Activated CD4-positive, alpha-beta T cell treated with anti-CD3 and anti-CD28 coated beads, Interleukin-2, amount 10 ng/mL, durations not matched to agents 24 days and 14 days (primary cell): Measurements from ENCODE around the gene PRKCB. TPM values are rescaled to one million over a fixed set of nuclear protein-coding genes. Genes with fewer than 3 reads are reported as not detected.
A peak's percentile ranks its signal among the peaks of the same experiment; 100 is the strongest.

ENCODE experiments used
- DNase-seq: peaks from one replicate; pipeline ENCODE4 v3.0.0; 2022
- H3K27ac Mint-ChIP-seq: one replicate; pipeline ENCODE4 v1.8.0; 2022; ENCODE audit warnings: mild to moderate bottlenecking, mixed read lengths
- H3K27me3 Mint-ChIP-seq: one replicate; pipeline ENCODE4 v1.8.0; 2022; ENCODE audit warnings: mixed read lengths
- H3K36me3 Mint-ChIP-seq: one replicate; pipeline ENCODE4 v1.8.0; 2022; ENCODE audit warnings: low read depth, mild to moderate bottlenecking, mixed read lengths
- H3K4me1 Mint-ChIP-seq: one replicate; pipeline ENCODE4 v1.8.0; 2021; ENCODE audit warnings: mixed read lengths
- H3K4me3 Mint-ChIP-seq: one replicate; pipeline ENCODE4 v1.8.0; 2022; ENCODE audit warnings: mild to moderate bottlenecking, moderate library complexity, mixed read lengths
- H3K9me3 Mint-ChIP-seq: one replicate; pipeline ENCODE4 v1.8.0; 2021; ENCODE audit warnings: mixed read lengths
- intact Hi-C: fragments of 100-400 bp; cut with micrococcal nuclease; formaldehyde crosslinking; loops from one replicate; pipeline ENCODE4 v1.15.1; 2023
- total RNA-seq: library from RNA; stranded (reverse); gene quantifications from 2 replicates; pipeline ENCODE4 v1.2.3, GENCODE V29; 2022

Gene PRKCB
- total RNA-seq, 1 donor from 2014 or later = 84.2 TPM

GRCh38 chr16:23967775-23968174 lies 132.0 kb downstream of the PRKCB start:
- Mint-ChIP-seq H3K9me3 (no peaks in the 10 kb centered on the region), H3K4me3 (no peak overlapping the region), H3K4me1 (peaks cover 29% of the 10 kb centered on the region), H3K27ac (no peak overlapping the region), H3K36me3 (peaks cover 32% of the 10 kb centered on the region), H3K27me3 (no peaks in the 10 kb centered on the region)
- no peak for DNase-seq
- intact Hi-C loops = no loop called here

- peaks cover 26% of the 10 kb centered on the region for H3K4me1 Mint-ChIP-seq
- no peak overlapping the region for H3K27ac Mint-ChIP-seq
- H3K36me3 Mint-ChIP-seq = peaks cover 30% of the 10 kb centered on the region
- no peak overlapping the region for H3K4me3 Mint-ChIP-seq
- no peaks in the 10 kb centered on the region for H3K9me3 Mint-ChIP-seq
- intact Hi-C loops = no loop called here
- DNase-seq = no peak
- H3K27me3 Mint-ChIP-seq = no peaks in the 10 kb centered on the region
Observed at GRCh38 chr16:23968176-23968575, 132.4 kb downstream of the PRKCB start.

- H3K4me1 Mint-ChIP-seq = peaks cover 31% of the 10 kb centered on the region
- intact Hi-C loops = no loop called here
- DNase-seq = no peak
- no peaks in the 10 kb centered on the region for H3K9me3 Mint-ChIP-seq
- peaks cover 26% of the 10 kb centered on the region for H3K36me3 Mint-ChIP-seq
- H3K27me3 Mint-ChIP-seq = no peaks in the 10 kb centered on the region
- H3K4me3 Mint-ChIP-seq = no peak overlapping the region
- no peak overlapping the region for H3K27ac Mint-ChIP-seq
Observed at GRCh38 chr16:23969468-23970297, 133.9 kb downstream of the PRKCB start.

- intact Hi-C loops = no loop called here
- H3K27me3 Mint-ChIP-seq = no peaks in the 10 kb centered on the region
- no peaks in the 10 kb centered on the region for H3K9me3 Mint-ChIP-seq
- H3K4me1 Mint-ChIP-seq = peaks cover 32% of the 10 kb centered on the region
- H3K4me3 Mint-ChIP-seq = no peak overlapping the region
- peaks cover 8% of the 10 kb centered on the region for H3K36me3 Mint-ChIP-seq
- H3K27ac Mint-ChIP-seq = no peak overlapping the region
- DNase-seq = no peak
Observed at GRCh38 chr16:23974223-23974622, 138.4 kb downstream of the PRKCB start.

GRCh38 chr16:23975293-23975692 lies 139.5 kb downstream of the PRKCB start:
- Mint-ChIP-seq H3K27me3 (no peaks in the 10 kb centered on the region), H3K4me3 (no peak overlapping the region), H3K4me1 (peaks cover 35% of the 10 kb centered on the region), H3K27ac (no peak overlapping the region), H3K9me3 (no peaks in the 10 kb centered on the region), H3K36me3 (peaks cover 8% of the 10 kb centered on the region)
- intact Hi-C loops = no loop called here
- DNase-seq = no peak

- H3K36me3 Mint-ChIP-seq = peaks cover 8% of the 10 kb centered on the region
- H3K27ac Mint-ChIP-seq = no peak overlapping the region
- no peak for DNase-seq
- H3K4me1 Mint-ChIP-seq = peaks cover 35% of the 10 kb centered on the region
- H3K27me3 Mint-ChIP-seq = no peaks in the 10 kb centered on the region
- H3K9me3 Mint-ChIP-seq = no peaks in the 10 kb centered on the region
- intact Hi-C loops = no loop called here
- no peak overlapping the region for H3K4me3 Mint-ChIP-seq
Observed at GRCh38 chr16:23976091-23976490, 140.3 kb downstream of the PRKCB start.

GRCh38 chr16:23976524-23976923 lies 140.7 kb downstream of the PRKCB start:
- Mint-ChIP-seq H3K36me3 (peaks cover 8% of the 10 kb centered on the region), H3K27me3 (no peaks in the 10 kb centered on the region), H3K9me3 (no peaks in the 10 kb centered on the region), H3K4me3 (no peak overlapping the region), H3K4me1 (peaks cover 35% of the 10 kb centered on the region), H3K27ac (peak overlapping the region; percentile 16)
- intact Hi-C loops = no loop called here
- no peak for DNase-seq

GRCh38 chr16:23979441-23979840 lies 143.7 kb downstream of the PRKCB start:
- Mint-ChIP-seq H3K27ac (no peak overlapping the region), H3K4me3 (no peak overlapping the region), H3K27me3 (no peaks in the 10 kb centered on the region), H3K9me3 (no peaks in the 10 kb centered on the region), H3K4me1 (peaks cover 23% of the 10 kb centered on the region), H3K36me3 (peaks cover 5% of the 10 kb centered on the region)
- intact Hi-C loops = no loop called here
- no peak for DNase-seq

GRCh38 chr16:23979982-23980381 lies 144.2 kb downstream of the PRKCB start:
- Mint-ChIP-seq H3K9me3 (no peaks in the 10 kb centered on the region), H3K4me1 (peaks cover 18% of the 10 kb centered on the region), H3K4me3 (no peak overlapping the region), H3K27me3 (no peaks in the 10 kb centered on the region), H3K27ac (no peak overlapping the region), H3K36me3 (peaks cover 8% of the 10 kb centered on the region)
- no peak for DNase-seq
- intact Hi-C loops = no loop called here

GRCh38 chr16:23981429-23982399 lies 145.9 kb downstream of the PRKCB start:
- intact Hi-C loops = no loop called here
- Mint-ChIP-seq H3K27ac (no peak overlapping the region), H3K4me3 (no peak overlapping the region), H3K4me1 (peaks cover 6% of the 10 kb centered on the region), H3K9me3 (no peaks in the 10 kb centered on the region), H3K36me3 (peaks cover 8% of the 10 kb centered on the region), H3K27me3 (no peaks in the 10 kb centered on the region)
- DNase-seq = no peak

- no peaks in the 10 kb centered on the region for H3K27me3 Mint-ChIP-seq
- H3K4me1 Mint-ChIP-seq = peaks cover 3% of the 10 kb centered on the region
- H3K27ac Mint-ChIP-seq = no peak overlapping the region
- H3K4me3 Mint-ChIP-seq = no peak overlapping the region
- no peak for DNase-seq
- H3K9me3 Mint-ChIP-seq = peaks cover 4% of the 10 kb centered on the region
- peaks cover 23% of the 10 kb centered on the region for H3K36me3 Mint-ChIP-seq
- intact Hi-C loops = no loop called here
Observed at GRCh38 chr16:23986455-23986854, 150.7 kb downstream of the PRKCB start.

GRCh38 chr16:23987443-23987842 lies 151.7 kb downstream of the PRKCB start:
- intact Hi-C loops = no loop called here
- Mint-ChIP-seq H3K9me3 (peaks cover 4% of the 10 kb centered on the region), H3K36me3 (peaks cover 23% of the 10 kb centered on the region), H3K4me1 (peaks cover 3% of the 10 kb centered on the region), H3K27ac (no peak overlapping the region), H3K4me3 (no peak overlapping the region), H3K27me3 (no peaks in the 10 kb centered on the region)
- no peak for DNase-seq

GRCh38 chr16:23990507-23990906 lies 154.7 kb downstream of the PRKCB start:
- Mint-ChIP-seq H3K36me3 (peaks cover 20% of the 10 kb centered on the region), H3K4me1 (peaks cover 3% of the 10 kb centered on the region), H3K27me3 (no peaks in the 10 kb centered on the region), H3K4me3 (no peak overlapping the region), H3K27ac (no peak overlapping the region), H3K9me3 (peaks cover 4% of the 10 kb centered on the region)
- intact Hi-C loops = no loop called here
- no peak for DNase-seq

GRCh38 chr16:23991066-23991465 lies 155.3 kb downstream of the PRKCB start:
- intact Hi-C loops = no loop called here
- Mint-ChIP-seq H3K9me3 (peaks cover 9% of the 10 kb centered on the region), H3K4me3 (no peak overlapping the region), H3K4me1 (peaks cover 3% of the 10 kb centered on the region), H3K36me3 (peaks cover 26% of the 10 kb centered on the region), H3K27ac (no peak overlapping the region), H3K27me3 (no peaks in the 10 kb centered on the region)
- DNase-seq = no peak
